Measurements from ENCODE around the gene EXOSC1.
"Not testable (repeated sequence)": the region's sequence is repeated elsewhere in the genome, so short reads cannot be mapped to it uniquely, and the experiment has no call there.

Gene EXOSC1

GRCh38 chr10:97456686-97457065 lies 10.9 kb upstream of the EXOSC1 start:
- no peak for DNase-seq

DNA sequence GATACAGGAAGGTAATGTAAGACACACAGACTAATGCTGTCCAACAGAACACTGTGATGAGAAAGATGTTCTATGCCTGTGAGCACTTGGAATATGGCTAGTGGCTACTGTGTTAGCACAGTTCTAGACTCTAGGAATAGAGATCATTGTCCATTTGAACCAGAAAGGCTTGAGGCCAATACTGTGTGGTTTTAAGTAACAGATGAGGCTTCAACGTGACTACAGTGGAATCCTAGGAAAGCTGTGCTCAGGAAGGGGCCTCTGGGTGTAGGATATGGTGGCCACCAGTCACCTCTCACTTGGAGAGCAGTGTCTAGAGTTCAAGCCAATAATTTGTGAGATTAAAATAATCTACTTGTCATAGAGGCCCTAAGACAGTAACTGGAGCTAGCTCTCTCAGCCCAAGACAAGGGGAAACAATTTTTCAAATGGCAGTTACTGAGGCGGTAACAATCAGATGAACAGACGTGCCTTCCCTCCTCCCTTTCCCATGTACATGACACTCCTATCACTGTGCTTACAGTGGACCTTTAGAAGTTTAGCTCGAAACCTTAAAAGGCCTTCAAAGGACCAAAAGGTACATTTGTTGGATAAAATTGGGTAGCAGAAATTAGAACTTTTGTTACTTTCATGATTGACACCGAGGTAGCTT lies 10.4 kb upstream of the EXOSC1 start:
- no peak for DNase-seq

DNA sequence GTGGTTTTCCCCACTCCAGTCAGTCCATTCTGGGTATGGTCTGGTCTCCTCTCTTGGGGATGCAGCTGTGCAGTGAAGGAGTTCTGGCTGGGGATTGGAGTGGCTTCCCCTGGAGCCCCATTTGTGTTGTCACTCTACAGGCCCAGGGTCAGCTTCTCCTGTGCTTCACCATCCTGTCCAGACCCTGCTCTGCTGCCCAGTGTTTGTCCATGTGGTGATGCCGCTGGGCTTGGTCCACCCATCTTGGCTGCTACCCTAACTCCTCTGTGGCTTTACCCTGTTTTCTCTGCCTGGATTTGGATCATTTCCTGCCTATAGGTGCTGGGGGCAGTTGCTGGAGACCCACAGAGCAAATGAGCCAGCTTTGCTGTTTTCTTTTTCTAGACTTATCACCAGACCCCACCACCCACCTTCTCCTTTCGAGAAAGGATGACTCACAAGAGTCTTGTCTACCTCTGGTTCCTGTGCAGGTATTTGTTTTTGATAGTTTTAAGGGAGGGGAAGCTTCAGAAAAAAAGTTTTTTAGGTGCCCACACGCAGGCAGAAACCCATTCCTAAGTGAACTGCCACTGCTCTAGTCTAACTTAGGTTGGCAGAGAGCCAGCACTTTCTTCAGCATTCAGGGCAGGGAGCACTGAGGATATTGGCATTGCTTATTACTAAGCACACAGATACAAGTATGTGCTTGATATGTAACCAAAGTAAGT lies 8.7 kb upstream of the EXOSC1 start:
- no peak for DNase-seq

DNA sequence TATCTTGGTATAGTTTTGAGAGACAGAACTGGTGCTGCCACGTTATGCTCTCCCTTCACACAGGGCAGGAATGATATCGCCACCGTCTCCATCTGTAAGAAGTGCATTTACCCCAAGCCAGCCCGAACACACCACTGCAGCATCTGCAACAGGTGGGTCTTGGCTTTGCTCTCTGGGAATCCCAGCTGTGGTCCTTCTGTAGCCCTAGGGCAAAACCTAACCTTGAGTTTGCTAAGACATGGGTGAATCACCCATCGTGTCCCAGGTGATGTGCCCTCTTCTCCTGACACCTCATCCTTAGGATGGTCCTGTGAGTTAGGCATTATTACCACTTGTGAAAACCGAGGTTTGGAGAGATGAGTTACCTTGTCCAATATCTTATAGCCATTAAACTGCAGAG lies 6.5 kb upstream of the EXOSC1 start:
- DNase-seq: no peak

DNA sequence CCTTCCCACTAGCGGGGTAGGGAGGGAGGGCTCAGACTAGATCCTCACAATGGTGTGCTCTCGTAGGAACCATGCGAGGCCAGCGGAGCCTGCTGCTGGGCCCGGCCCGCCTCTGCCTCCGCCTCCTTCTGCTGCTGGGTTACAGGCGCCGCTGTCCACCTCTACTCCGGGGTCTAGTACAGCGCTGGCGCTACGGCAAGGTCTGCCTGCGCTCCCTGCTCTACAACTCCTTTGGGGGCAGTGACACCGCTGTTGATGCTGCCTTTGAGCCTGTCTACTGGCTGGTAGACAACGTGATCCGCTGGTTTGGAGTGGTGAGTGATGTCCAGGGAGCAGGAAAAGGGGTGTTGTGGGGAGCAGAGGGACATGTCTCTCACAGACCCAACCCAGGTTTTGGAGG lies 5.8 kb upstream of the EXOSC1 start:
- no peak for DNase-seq

GRCh38 chr10:97450828-97451227 lies 5.0 kb upstream of the EXOSC1 start:
- DNase-seq: no peak

DNA sequence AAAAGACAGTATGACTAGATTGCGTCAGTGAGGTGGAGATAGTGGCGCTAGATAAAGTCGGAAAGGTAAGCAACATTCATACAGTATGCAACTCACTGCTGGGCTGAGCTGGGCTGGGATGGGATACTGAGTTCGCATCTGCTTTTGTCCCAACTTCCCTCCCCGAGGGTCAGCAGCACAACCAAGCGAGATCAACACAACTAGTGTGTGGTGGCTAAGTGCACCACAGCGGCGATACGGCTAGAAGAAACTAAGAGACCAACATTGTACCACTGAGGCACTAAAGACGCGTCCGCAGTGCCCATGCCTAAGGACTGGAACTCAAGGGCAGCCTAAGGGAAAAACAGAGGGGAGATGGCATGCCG lies 467 bp downstream of the EXOSC1 start:
- DNase-seq: no peak

- DNase-seq: peak; percentile 49
Observed at GRCh38 chr10:97444212-97444611, 1.6 kb downstream of the EXOSC1 start.

DNA sequence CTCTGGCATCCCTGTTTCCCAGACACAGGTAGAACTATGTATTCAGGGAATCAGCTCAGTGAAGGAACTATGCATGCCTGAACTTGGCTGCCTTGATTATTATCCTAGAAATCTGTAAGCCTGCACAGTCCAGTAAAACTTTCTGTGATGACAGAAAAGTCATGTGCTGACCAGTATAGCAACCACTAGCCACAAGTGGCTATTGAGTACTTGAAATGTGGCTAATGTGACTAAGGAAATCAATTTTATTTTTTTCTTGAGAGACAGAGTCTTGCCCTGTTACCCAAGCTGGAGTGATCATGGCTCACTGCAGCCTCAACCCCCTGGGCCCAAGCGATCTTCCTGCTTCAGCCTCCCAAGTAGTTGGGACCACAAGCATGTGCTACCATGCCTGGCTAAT lies 3.5 kb downstream of the EXOSC1 start:
- DNase-seq: no peak

DNA sequence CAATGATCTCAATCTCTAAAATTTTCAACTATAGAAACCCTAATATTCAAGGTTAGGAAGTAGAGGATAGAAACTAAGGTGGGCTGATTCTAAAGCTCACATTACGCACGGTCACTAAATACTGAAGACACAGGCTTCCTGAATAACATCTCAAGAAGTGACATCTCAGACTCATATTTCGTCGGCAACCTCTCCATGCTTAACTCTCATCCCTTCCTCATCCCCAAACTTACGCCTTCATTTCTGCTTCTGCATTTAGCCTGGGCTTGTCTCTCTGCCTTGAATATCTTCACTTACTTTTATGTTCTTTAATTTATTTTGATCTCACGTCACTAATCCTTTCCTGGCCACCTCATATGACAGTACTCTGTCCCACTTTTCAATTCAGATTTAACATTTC lies 10.6 kb downstream of the EXOSC1 start:
- no peak for DNase-seq

DNA sequence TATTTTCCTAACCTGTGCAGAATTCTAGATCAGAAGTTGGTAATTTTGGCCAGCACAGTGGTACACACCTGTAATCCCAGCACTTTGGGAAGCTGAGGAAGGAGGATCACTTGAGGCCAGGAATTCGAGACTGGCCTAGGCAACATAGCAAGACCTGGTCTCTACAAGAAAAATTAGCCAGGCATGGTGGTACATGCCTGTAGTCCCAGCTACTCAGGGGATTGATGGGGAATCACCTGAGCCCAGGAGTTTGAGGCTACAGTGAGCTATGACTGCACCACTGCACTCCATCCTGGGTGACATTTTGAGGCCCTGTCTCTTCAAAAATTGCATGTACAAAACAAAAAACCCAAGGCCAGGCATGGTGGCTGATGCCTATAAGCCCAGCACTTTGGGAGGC lies 11.2 kb downstream of the EXOSC1 start:
- no peak for DNase-seq

GRCh38 chr10:97434055-97434454 lies 11.8 kb downstream of the EXOSC1 start:
- no peak for DNase-seq

DNA sequence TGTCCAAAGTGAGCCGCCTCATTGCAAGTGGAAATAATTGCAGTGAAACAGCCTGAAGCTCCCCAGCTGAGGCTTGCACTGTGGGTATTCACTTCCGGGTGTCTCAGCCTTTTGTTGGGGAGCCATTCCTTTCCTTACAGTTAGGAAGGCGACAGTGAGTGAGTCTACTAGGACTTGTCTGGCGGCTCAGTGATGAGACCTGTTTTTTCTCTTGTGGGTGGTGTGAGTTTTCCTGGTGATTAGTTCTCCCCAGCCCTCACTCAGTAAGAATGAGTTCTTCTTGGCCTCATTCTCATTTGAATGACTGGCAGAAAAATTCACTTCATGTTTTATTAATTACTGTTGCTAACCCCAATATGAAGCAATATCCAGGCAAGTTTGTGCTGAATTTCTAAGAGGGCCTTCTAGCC lies 17.2 kb downstream of the EXOSC1 start:
- DNase-seq: peak; percentile 51

- peak; percentile 83 for DNase-seq
Observed at GRCh38 chr10:97427571-97428179, 18.1 kb downstream of the EXOSC1 start.

- DNase-seq: no peak
Observed at GRCh38 chr10:97426776-97427570, 18.8 kb downstream of the EXOSC1 start.

GRCh38 chr10:97425964-97426775 lies 19.6 kb downstream of the EXOSC1 start, which contains the start of gene PGAM1:
PGAM1 (plus strand) TSS chr10:97426191; CDS start chr10:97426308, 117 bp downstream.
- peak; percentile 98 for DNase-seq

- not testable (repeated sequence) for DNase-seq
Observed at GRCh38 chr10:97423757-97424098, 22.1 kb downstream of the EXOSC1 start.

GRCh38 chr10:97416565-97416964 lies 29.2 kb downstream of the EXOSC1 start:
- DNase-seq: no peak

DNA sequence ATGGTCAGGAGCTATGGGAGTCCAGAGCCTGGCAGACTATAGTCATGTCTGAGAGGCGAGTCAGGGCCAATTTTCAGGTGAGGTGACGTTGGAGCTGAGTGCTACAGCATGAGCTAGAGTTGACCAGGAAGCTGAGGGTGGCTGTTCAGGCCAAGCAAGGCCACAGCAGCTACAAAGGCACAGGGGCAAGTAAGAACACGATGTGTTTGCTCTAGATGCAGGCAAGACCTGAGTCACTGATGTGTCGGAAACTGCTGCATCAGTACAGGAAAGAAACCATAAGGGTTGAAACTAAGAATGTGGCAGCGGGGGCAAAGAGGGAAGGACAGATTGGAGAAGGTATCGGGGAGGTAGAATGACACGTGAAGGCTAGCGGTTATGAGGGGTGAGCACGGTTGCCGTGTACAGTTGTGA lies 32.9 kb downstream of the EXOSC1 start:
- DNase-seq: peak; percentile 91

- DNase-seq: no peak
Observed at GRCh38 chr10:97411406-97411805, 34.4 kb downstream of the EXOSC1 start.

GRCh38 chr10:97408496-97408992 lies 37.3 kb downstream of the EXOSC1 start:
- DNase-seq: no peak

- no peak for DNase-seq
Observed at GRCh38 chr10:97407952-97408248, 37.9 kb downstream of the EXOSC1 start.

Data from activated CD4-positive, alpha-beta T cell treated with anti-CD3 and anti-CD28 coated beads, Interleukin-2, amount 50 U/mL, for 16 hours (primary cell).